Right hindlimb (tissue), 1 donor: ENCODE measurements around the gene PTGER3.
A peak's percentile ranks its signal among the peaks of the same experiment; 100 is the strongest.

ENCODE experiments used
- DNase-seq: peaks from one replicate; pipeline ENCODE4 v3.0.0-alpha.2; 2018

The PTGER3 gene

DNA sequence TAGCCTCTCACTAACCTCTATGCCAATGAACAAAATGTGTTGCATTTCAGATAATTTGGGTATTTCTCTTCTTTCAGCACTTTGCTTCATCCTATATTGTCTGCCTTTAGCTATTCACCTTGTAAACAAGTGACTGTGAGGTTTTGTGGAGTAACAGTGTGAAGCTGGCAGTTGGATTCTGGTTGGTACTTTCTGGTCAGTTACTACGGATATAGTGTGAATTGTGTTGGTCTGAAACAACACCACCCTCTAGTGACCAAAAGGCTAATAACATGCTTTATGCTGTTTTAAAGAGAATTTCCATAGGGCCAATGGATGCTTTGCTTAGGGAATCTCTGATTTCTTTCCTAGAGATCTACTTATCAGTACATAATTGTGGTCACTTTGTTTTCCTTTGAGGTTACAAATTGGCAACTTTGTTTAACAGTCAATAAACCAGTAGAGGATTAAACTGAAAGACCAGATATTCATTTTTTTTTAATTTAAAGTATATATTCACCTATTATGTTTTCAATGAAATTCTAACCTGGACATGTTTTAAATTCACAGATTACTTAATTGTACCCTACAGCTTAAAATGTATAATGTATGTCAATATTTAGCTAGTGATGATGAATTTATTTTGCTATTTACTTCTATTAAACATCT lies 2.5 kb upstream of the PTGER3 start:
- DNase-seq, result no peak

DNA sequence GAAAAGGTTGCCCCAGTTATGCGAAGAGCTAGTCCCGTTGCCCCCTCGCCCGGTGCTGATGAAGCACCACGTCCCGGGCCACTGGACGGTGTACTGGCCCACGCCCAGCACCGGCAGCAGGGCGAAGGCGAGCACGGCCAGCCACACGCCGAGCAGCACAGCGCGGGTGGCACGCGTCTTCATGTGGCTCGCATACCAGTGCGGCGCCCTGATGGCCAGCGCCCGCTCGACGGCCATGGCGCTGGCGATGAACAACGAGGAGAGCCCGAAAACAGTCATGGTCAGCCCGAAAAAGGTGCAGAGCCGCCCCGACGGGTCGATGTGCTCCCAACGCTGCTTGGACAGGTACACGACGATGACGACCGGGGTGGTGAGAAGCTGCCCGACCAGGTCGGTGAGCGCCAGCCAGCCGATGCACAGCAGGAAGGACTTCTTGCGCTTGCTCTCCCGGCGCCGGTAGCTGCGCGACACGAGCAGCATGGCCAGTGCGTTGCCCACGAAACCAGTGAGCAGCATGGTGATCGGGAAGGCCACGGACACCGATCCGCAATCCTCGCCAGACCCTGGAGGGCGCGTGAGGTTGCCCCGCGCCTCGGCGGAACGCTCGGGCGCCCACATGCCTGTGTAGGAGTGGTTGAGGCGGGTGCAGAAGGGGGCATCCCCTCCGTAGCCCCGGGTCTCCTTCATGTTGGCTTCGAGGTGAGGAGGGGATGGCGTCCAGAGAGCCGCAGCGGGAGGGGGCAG lies 553 bp downstream of the PTGER3 start:
- DNase-seq, result peak; percentile 30

DNA sequence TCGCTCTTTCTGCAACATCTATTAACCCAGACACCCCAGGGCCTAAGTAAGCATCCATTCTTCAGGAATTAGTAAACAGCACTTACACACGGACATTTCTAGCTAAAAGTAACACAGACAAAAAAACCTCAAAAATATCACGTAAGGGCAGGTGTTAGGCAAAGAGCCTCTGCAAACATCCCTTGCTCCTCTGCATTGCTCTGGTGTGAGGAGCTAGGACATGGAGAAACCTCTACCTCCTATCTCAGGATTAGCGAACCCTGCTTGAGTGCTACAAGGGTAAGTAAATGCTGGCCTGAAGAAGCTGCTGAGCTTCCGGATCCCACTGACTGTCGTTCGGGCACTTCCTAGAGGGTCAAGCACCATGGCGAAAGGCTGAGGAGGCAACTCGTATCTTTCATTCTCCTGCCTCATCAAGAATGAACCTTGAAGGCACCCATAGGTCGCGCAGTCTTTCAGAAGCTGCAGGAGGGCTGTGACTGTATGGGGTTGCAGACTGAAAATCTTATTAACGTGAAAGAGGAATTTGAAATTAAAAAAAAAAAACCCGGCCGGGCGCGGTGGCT lies 2.1 kb downstream of the PTGER3 start:
- no peak for DNase-seq

- no peak for DNase-seq
These were observed 2.8 kb downstream of the PTGER3 start for GRCh38 chr1:71044833-71045232.

- no peak for DNase-seq
These were observed 4.6 kb downstream of the PTGER3 start for GRCh38 chr1:71043065-71043464.

DNA sequence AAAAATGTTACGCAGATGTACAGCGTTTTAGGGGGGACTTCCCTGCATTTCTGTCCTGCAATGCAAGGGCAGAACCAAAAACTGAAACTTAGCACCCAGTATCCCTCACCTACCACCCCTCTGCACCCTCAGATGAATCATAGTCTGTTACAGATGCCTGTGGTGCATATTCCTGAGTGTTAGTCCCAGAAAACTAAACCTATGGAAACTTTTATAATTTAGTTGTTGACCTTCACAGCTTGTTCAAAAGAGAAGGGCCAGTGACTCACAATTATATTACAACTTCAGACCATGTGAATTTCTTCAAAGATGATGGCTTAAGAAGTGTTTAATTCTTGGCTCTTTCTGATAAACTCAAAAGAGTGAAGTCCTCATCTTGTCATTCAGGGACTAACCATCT lies 5.8 kb downstream of the PTGER3 start:
- no peak for DNase-seq

- no peak for DNase-seq
These were observed 7.9 kb downstream of the PTGER3 start for GRCh38 chr1:71039661-71040262.

- DNase-seq, result no peak
These were observed 8.7 kb downstream of the PTGER3 start for GRCh38 chr1:71038942-71039341.

DNA sequence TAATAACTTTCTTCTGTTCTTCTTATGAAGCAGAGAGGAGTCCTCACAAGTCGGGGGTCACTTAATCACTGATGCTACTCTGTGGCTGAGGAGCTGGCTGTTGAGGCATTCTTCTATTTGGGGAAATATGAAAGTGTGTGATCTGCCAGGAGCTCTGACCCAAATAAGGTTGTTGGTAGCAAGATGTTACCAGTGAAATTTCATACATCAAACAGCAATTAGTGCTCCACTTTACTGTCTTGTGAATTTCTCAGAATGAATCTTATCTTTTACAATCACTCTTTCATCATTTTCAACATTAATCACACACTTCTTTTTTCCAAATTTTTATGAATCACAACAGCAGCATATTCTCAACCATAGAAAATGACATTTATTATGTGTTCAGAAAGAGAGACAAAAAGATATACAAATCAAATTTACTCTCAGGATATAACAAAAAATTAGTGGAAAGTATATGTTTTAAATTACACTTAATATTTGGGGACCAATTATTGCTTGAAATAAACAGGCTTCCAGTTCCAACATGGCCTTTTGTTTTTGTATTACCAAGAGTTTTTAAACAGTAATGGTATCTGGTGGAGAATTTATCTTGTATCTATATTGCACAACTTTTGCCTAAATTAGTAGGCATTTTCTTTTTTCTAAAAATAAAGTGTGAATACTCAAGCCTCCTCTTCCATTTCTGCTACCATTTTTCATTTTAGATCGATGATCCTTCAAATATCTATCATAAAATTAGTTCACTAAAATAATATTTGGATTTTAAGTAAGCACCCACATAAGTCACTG lies 9.6 kb downstream of the PTGER3 start:
- no peak for DNase-seq

GRCh38 chr1:71037066-71037465 lies 10.6 kb downstream of the PTGER3 start:
- DNase-seq, result no peak

- no peak for DNase-seq
These were observed 14.5 kb downstream of the PTGER3 start for GRCh38 chr1:71033136-71033535.

DNA sequence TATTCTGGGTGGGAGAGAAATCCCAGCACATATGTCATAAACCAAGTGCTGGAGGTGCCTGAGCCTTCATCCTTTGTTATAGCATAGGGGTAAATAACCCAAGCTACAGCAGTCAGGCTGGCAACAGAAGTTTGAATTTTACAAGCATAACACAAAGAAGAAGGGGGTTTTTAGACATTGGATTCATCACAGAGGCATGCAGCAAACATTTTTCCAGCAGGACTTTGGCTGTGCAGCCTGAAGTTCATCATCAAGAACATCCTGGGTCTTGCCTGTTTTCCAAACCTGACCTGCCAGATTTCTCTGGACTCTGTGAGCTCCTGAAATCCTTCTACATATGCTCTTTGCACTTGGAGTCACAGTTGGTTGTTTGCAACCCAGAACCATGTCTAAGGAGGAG lies 16.2 kb downstream of the PTGER3 start:
- DNase-seq, result no peak

- DNase-seq, result no peak
These were observed 17.6 kb downstream of the PTGER3 start for GRCh38 chr1:71030026-71030425.

- DNase-seq, result no peak
These were observed 18.6 kb downstream of the PTGER3 start for GRCh38 chr1:71028981-71029380.

DNA sequence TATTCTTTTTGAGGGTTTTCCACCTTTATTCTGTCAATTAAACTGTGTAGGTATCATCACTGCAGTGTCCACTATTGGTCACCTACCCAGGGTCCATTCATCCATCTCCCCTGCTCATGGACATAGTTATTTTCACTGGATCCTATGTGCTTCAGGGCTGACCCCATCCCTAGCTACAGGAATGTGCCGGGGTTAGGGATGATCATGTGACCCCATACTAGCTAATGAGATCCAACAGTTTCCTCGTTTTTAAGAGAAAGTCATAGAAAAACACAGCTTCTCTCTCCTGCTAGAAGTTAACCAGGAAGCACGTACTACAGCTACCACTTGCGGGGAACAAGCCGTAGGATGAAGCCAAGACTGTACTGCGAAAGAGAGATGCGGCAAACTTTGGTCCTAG lies 19.6 kb downstream of the PTGER3 start:
- DNase-seq, result no peak

DNA sequence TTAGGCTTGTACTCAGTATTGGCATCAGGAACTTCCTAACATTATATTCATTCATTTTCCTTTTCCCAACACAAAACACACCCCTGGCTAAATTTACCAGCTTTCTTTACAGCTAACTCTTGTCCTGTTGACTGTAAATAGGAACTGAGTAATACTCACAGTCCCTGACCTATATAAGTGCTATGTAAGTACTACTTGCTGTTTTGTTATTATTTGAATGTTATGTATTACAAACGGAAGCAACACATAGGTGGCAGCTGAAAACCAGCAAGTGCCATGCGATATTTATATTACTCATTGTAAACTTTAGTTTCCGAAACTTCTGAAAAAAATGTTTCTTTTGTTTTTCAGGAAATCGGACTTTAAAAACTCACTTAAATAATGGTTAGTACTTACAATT lies 21.5 kb downstream of the PTGER3 start:
- DNase-seq, result no peak

- DNase-seq, result no peak
These were observed 24.1 kb downstream of the PTGER3 start for GRCh38 chr1:71023515-71023914.

- no peak for DNase-seq
These were observed 28.2 kb downstream of the PTGER3 start for GRCh38 chr1:71019233-71019969.

- no peak for DNase-seq
These were observed 28.8 kb downstream of the PTGER3 start for GRCh38 chr1:71018791-71019190.

DNA sequence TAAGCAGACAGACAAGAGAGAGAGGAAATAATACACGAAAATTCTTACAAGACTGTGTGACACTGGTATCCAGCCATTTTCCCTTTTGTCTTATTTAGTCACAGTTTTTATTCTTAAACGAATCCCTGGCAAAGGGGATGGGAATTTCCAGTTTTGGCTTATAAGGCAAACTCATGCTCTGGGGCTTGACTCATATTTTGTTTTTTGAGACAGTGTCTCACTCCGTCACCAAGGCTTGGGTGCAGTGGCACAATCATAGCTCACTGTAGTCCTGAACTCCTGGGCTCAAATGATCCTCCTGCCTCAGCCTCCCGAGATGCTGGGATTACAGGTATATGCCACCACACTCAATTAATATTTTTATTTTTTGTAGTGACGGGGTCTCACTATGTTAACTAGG lies 31.9 kb downstream of the PTGER3 start:
- DNase-seq, result no peak

GRCh38 chr1:71014178-71014579 lies 33.4 kb downstream of the PTGER3 start:
- DNase-seq, result no peak

- DNase-seq, result no peak
These were observed 44.7 kb downstream of the PTGER3 start for GRCh38 chr1:71002709-71003475.
